DOHH2 (cell line): ENCODE data around the gene EPN3.

Experiments used
- CTCF ChIP-seq: fragments of 200-600 bp; sonication (generic); IDR thresholded peaks from one replicate; pipeline ENCODE4 v1.5.1; 2014; ENCODE audit warnings: antibody characterized with exemption, mild to moderate bottlenecking, low read depth, low read length; ENCODE audit not compliant: poor library complexity, severe bottlenecking
- EZH2phosphoT487 ChIP-seq: fragments of 200-600 bp; sonication (generic); IDR thresholded peaks from 2 replicates; pipeline ENCODE4 v1.6.1; 2017; ENCODE audit warnings: borderline replicate concordance, mild to moderate bottlenecking, antibody characterized with exemption, low read length, moderate library complexity, mixed read lengths

- TF ChIP-seq CTCF (no peak), EZH2phosphoT487 (no peak)
Measured at GRCh38 chr17:50534222-50534978, 1.9 kb downstream of the EPN3 start.
